GM19372 (cell line): ENCODE data around the gene PPP1R10.

ENCODE experiments used
- ATAC-seq: cut with Tn5 transposase; IDR thresholded peaks from one replicate; pipeline ENCODE4 v1.9.1; 2021; ENCODE audit warnings: mild to moderate bottlenecking, low read depth, moderate library complexity; ENCODE audit not compliant: unreplicated experiment

The PPP1R10 gene

GRCh38 chr6:30625511-30625910 is 8.5 kb upstream of the PPP1R10 start:
- ATAC-seq: no peak

- ATAC-seq: no peak
Measured at GRCh38 chr6:30619561-30619960, 2.5 kb upstream of the PPP1R10 start.

- no peak for ATAC-seq
Measured at GRCh38 chr6:30618270-30618797, 1.3 kb upstream of the PPP1R10 start.

GRCh38 chr6:30617565-30618269 is 674 bp upstream of the PPP1R10 start, which contains the start of gene MRPS18B:
Gene MRPS18B, plus strand, starts transcription at chr6:30617840. Its CDS starts 26 bp downstream, at chr6:30617866.
- ATAC-seq: peak; percentile 72

GRCh38 chr6:30615958-30616810 is 859 bp downstream of the PPP1R10 start:
- no peak for ATAC-seq

- ATAC-seq: no peak
Measured at GRCh38 chr6:30615219-30615957, 1.7 kb downstream of the PPP1R10 start.

GRCh38 chr6:30614843-30615218 is 2.2 kb downstream of the PPP1R10 start:
- ATAC-seq: peak; percentile 26

- ATAC-seq: no peak
Measured at GRCh38 chr6:30614044-30614842, 2.8 kb downstream of the PPP1R10 start.

- no peak for ATAC-seq
Measured at GRCh38 chr6:30613251-30614043, 3.6 kb downstream of the PPP1R10 start.

GRCh38 chr6:30612687-30613248 is 4.3 kb downstream of the PPP1R10 start:
- ATAC-seq: no peak

GRCh38 chr6:30612213-30612612 is 4.8 kb downstream of the PPP1R10 start:
- ATAC-seq: no peak

GRCh38 chr6:30611856-30612194 is 5.2 kb downstream of the PPP1R10 start:
- ATAC-seq: no peak

- no peak for ATAC-seq
Measured at GRCh38 chr6:30611150-30611855, 5.7 kb downstream of the PPP1R10 start.

GRCh38 chr6:30610065-30610464 is 7.0 kb downstream of the PPP1R10 start:
- ATAC-seq: no peak

- no peak for ATAC-seq
Measured at GRCh38 chr6:30603961-30604360, 13.1 kb downstream of the PPP1R10 start.

- no peak for ATAC-seq
Measured at GRCh38 chr6:30601815-30602641, 15.0 kb downstream of the PPP1R10 start.

GRCh38 chr6:30601436-30601814 is 15.6 kb downstream of the PPP1R10 start:
- no peak for ATAC-seq
